Skin epidermis (tissue), 12 donors: ENCODE measurements around the gene OR2H1.

Source experiments
- H3K27ac ChIP-seq, 21 experiments: fragments of 200-600 bp; sonication (generic) in 11 of 21; one replicate each; pipeline ENCODE4 v1.5.0; 2020; ENCODE audit warnings: mild to moderate bottlenecking in 3 of 21, inconsistent platforms in 2 of 21, moderate library complexity in 2 of 21
- H3K4me3 ChIP-seq, 7 experiments: fragments of 200-600 bp; sonication (generic) in 2 of 7; one replicate each; pipeline ENCODE4 v1.5.0; 2020; ENCODE audit warnings: inconsistent platforms in 2 of 7, mild to moderate bottlenecking in 2 of 7, moderate library complexity in 1 of 7

Gene OR2H1

DNA sequence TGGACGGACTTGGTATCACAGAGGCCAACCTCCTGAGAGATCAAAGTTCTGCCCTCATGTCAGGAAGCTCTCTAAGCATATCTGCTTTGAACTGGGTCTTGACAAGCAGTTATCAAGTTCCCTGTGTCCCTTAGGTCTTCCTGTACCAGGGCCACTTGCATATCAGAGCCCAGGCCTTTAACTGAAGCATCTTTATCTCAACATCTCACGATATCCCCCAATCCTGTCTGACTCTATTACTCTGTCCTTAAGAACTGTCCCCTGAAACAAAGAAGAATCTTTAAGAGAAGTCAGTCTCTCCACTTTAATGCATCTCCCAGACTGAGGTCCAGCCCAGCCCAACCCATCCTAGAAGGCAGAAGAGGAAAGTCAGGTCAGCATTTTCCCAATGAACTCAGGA lies 22.6 kb downstream of the OR2H1 start:
- Histone ChIP-seq H3K4me3 (no peak overlapping the region), H3K27ac (no peak overlapping the region)

DNA sequence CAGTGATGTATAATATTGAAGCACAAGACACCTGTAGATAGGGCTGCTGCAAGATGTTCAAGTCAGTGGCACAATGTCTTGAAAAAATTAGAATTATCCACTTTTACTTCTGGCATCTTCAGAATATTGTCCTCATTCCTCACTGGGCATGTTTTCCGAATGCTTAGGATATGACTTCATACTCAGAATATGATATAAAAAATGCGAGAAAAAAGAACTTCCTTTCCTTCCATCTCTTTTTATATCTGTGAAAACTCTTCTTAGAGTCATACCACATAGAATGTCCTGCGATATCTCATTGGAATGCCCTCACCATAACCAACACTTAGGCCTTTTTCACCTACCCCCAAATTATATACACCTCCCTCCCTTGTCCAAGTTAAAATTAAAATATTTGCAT lies 26.2 kb downstream of the OR2H1 start:
- H3K4me3 ChIP-seq: no peak overlapping the region
- no peak overlapping the region for H3K27ac ChIP-seq

DNA sequence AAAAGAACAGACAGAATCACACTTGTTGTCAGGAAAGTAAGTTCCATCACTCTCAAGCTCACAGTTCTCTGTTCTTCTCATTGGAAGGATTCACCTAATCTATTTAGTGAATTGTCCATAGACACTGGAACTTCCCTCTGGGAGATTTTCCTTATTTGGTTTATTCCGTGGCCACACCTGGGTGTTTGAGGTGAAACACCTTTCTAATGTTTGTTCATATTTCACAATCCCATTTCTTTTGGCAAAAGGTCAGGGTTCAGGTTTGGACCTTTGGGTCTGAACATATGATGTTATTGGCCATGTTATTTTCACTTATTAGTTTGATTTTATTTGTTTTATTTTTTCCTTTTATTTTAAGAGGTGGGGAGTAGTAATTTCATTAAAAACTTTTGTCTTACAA lies 26.8 kb downstream of the OR2H1 start:
- no peak overlapping the region for H3K4me3 ChIP-seq
- H3K27ac ChIP-seq: no peak overlapping the region

DNA sequence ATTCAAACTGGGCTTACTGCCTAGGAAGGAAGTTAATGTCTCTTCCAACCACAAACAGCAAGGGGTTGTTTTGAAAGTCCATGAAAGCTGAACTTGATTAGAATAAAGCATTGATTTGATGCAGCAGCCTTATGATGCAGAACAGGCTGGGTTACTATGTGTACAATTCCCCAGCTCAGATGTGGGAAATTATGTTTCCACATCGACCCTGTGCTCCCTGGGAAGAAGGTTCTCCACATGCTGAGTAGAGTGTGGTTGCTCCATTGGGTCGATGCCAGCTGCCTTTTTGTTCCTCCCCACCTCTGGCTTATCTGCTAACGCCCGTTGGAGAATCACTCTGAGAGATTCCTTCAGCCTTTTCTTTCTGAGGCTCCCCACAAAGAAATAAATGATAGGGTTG lies 29.6 kb downstream of the OR2H1 start:
- Histone ChIP-seq H3K4me3 (no peak overlapping the region), H3K27ac (no peak overlapping the region)

DNA sequence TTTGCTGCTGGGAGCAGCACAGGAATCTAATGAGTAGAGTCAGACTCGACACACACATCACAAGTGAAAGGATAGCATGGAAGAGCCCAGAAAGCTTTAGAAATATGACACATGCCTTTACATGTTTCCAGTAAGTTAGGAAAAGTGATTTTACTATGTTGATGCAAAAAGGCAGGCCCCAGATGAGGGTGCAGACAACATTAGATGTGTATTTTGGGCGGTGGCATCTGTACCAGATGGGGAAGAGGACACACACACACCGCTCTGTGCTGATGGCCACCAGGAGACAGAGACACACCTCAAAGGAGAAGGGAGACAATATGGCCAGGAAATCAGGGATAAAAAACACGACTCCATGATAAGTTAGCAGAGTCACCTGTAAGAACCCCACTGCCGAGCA lies 30.2 kb downstream of the OR2H1 start:
- Histone ChIP-seq H3K27ac (no peak overlapping the region), H3K4me3 (no peak overlapping the region)

DNA sequence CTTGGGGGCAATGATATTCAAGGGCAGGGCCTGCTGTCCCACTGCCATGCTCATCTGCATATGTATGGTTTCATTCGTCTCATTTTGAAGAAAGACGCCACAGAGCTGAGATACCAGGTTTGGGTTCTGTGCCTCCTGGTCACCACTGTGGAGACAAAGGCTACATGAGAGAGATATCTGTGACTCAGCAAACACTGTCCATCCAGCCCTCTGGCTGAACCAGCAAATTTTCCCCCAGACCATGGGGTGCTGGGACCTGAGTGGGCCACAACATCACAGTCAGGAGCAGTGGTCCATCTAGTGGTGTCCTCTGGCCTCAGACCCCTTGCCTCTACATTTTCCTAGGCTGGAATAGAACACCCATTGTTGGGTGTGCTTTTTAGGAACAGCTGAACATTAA lies 30.7 kb downstream of the OR2H1 start, which contains the start of gene MAS1L:
TSS of gene MAS1L (minus strand) at position 297 of the 400 bp plus-strand sequence. CDS start at position 243, 54 bp downstream.
- Histone ChIP-seq H3K4me3 (no peak within 1 kb of the TSS), H3K27ac (no peak within 1 kb of the TSS)

DNA sequence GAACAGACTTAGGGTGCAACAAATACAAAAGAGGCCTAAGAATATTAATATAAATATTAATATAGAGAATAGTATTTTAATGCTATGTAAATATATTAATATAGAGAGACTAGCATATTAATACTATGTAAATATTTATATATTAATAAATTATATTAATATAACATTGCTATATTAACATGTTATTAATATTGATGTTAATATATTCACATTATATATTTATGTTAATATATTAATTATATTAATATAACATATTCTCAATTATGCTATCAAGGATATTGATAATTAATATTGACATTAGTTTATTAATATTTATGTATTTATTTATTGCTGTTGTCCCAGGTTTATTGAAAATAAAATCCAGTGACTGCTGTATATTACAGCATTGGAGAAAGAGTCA lies 31.9 kb downstream of the OR2H1 start:
- H3K4me3 ChIP-seq: no peak overlapping the region
- H3K27ac ChIP-seq: no peak overlapping the region

DNA sequence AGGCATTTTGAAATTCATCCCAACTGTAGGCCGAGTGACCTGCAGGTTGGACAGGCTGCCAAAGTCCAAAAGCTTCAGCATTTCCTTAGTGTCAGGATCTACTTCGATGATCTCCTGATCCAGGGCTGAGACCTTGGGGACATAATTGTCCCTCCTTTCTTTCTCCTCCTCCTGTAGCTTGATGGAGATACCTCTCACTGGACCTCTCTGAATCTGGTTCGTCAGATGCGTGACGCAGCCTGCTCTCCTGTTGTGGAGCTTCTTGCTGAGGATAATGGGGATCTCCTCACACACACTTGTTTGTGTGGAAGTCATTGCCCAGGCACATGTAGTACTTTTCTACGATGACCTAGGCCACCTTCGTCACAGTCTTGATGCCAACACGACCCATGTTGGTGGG lies 32.3 kb downstream of the OR2H1 start:
- Histone ChIP-seq H3K4me3 (no peak overlapping the region), H3K27ac (no peak overlapping the region)

DNA sequence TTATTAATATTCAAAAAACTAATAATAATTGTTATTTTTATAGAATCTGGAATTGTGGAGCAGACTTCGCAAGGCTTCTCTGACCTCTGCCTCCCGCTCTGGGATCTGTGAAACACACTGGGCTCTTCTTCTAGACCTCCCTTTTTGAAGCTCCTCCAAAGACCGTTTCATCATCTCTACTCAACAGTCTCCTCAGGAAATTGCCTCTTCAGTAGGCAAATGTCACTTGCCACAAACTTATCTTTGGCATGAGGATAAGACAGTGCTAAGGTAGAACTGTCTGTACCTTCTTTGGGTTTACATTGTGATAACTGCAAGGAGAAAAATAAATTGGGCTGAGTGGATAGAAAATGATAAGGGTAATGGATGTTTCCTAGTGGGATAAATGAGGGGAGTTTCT lies 33.1 kb downstream of the OR2H1 start:
- no peak overlapping the region for H3K27ac ChIP-seq
- no peak overlapping the region for H3K4me3 ChIP-seq

DNA sequence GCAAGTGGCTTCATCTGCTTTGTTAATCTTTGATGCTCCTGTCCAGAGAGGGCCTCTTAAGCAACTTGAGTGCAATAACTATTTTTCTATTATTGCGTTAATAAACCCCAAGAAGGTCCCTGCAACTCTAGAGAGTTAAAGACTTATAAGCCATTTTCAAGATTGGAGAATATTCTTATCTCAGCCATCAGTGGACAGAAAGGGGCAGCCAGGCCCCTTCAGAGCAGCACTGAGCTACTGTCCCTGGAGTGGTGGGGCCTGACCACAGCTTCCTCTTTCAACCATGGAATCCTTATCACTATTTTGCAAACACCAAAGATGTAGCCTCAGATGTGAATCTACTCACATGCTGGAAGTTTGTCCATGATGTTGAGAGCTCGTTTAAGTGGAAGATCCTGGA lies 33.6 kb downstream of the OR2H1 start:
- no peak overlapping the region for H3K27ac ChIP-seq

DNA sequence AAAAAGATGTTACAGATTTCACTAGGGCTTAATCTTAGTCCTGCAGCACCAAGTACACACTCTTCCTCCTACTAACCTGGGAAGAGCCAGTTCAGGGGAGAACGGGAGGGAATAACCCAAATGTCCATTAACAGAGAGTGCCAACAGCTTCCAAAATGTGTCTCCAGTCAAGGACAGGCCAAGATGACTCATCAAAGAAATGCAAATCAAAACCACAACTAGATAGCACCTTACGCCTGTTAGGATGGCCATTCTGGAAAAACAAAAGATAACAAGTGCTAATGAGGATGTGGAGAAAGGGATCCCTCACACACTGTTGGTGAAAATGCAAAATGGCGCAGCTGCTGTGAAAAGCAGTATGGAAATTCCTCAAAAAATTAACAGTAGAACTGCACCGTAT lies 34.6 kb downstream of the OR2H1 start:
- Histone ChIP-seq H3K4me3 (no peak overlapping the region), H3K27ac (no peak overlapping the region)

More for the DNA sequence above, 33.6 kb downstream of the OR2H1 start:
- no peak overlapping the region for H3K4me3 ChIP-seq

DNA sequence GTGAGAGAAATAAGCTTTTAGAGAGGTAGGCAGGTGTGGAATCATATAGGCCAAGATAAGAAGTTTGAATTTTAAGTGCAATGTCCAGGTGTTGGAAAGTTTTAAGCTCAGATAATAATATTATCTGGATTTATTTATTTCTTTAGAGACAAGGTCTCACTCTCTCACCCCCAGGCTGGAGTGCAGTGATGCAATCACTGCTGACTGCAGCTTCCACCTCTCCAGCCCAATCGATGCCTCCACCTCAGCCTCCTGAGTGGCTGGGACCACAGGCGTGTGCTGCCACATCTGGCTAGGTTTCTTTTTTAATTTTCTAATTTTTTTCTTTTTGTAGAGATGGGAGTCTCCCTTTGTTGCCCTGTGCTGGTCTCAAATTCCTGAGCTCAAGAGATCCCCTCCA lies 36.3 kb downstream of the OR2H1 start:
- no peak overlapping the region for H3K4me3 ChIP-seq
- no peak overlapping the region for H3K27ac ChIP-seq

DNA sequence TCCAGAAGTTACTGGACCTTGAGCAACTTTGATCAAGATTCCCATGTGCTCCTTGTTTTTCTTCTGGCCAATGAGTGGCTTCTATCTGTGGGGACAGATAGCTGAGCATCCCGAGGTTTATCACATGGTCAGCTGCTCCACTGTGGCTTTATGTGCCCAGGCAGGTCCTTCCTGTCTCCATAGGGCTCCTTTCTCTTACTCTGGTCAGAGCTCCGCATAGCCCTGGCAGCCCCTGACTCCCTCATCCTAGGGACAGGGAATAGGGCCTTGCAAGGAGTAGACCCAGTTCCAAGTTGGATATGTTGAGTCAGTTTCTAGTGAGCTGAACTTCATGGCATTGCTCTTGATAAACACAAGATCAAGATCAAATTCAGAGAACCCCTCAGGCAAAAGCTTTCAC lies 37.2 kb downstream of the OR2H1 start:
- H3K27ac ChIP-seq: no peak overlapping the region
- no peak overlapping the region for H3K4me3 ChIP-seq

DNA sequence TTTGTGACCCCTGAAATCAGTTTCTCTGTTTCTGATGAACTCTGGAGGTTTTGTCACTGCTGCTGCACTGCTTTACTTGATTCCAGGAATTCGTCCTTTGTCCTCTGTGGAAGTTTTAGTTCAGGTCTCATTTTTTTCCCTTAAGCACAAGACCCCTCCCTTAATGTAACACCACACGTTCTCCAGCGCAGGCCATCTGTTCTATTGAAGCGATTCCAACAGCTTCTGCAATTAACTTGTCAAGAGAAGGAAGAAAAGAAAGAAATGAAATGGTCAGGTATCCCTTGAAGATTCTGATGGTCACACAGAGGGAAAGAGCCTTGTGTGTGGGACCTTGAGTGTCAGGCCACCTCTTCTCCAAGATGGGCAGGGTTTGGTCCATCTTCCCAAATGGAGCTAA lies 38.6 kb downstream of the OR2H1 start:
- no peak overlapping the region for H3K4me3 ChIP-seq
- H3K27ac ChIP-seq: no peak overlapping the region

DNA sequence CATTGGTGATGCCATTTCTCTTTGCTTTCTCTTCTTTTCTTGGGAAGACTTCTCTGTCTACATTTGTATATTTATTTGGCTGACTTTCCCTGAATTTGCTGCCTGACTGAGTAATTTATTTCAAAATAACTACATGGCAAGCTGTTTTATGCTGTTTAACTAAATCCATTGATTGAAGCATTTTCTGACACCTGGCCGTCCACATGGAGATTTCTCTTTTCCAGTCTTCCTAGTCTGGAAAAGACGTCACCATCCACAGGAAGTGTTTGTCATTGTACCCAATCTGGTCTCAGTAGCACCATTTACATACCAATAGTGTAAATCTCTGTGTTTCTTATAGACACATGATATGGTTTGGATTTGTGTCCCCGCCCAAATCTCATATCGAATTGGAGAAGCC lies 40.0 kb downstream of the OR2H1 start:
- Histone ChIP-seq H3K4me3 (no peak overlapping the region), H3K27ac (no peak overlapping the region)

DNA sequence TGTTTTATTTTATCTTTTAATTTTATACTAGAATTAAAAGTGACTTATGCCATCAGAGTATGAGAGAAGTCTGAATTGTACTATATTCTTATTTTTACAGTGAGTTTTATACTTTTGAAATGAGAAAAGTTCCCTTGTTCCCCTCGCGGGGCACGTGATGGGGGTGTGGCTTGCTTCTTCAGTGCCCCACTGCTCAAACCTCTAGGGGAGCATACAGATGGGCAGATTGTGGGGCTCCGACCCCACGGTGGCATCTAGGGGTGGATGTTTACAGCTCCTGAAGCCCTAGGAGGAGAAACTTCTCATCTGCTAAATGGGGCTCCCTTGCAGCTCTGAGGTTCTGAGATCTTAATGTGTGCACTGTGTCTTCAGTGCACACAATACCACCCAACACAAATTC lies 42.7 kb downstream of the OR2H1 start:
- no peak overlapping the region for H3K27ac ChIP-seq

DNA sequence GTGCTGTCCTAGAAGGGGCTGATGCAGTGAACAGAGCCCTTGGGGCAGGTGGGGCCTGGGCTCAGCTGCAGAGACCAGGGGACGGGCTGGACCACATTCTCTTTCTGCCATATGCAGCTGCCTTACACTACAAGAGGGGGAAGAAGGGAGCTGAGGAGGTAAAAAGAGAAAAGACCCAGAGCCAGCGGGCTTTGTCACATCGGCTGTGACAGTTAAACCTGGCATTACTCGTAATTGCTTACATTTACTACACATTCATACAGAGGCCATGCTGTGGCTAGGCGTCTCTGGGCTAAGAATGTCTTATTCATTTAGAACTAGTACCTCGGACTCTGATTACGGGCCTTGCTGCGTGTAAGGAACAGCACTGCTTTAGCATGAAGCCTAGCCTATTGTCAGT lies 43.6 kb downstream of the OR2H1 start:
- H3K27ac ChIP-seq: no peak overlapping the region
- H3K4me3 ChIP-seq: no peak overlapping the region

More for the DNA sequence above, 42.7 kb downstream of the OR2H1 start:
- no peak overlapping the region for H3K4me3 ChIP-seq

DNA sequence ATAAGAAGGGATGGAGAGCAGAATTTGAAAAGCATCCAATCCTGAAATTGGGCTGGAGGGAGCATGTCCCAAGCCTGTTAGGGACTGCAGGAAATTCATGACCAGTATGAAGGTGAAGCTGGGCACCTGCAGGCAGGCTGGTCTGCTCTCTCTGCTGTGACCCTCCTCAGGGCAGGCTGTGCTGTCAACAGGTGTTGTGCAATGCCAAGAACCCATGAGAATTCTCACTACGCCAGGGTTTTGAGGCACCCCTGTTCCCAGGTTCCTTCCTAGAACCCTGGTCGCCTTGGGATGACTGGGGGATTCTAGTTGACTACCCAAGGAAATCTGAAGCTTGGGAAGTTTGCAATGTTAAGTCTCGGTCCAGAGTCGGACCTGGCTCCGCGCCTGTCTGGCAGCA lies 44.2 kb downstream of the OR2H1 start:
- Histone ChIP-seq H3K27ac (no peak overlapping the region), H3K4me3 (no peak overlapping the region)

DNA sequence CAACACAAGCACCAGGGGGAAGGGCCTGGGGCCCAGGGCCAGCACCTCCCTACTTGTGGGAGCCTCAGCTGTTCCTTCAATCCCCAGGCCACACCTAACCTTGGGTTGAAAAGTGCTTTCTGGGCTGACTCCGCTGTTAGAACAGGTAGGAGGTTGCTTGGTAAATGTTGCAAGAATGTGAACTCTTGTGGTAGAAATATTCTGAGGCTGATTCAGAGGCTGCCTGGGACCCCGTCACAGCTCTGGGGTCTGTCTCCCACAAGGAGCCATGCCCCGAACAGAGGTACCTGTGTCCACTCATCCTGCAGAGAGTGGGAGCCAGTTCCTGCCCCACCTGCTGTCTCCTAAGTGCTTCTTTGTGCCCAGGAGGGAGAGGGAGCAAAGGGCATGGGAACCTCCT lies 45.2 kb downstream of the OR2H1 start:
- H3K4me3 ChIP-seq: no peak overlapping the region
- H3K27ac ChIP-seq: no peak overlapping the region

DNA sequence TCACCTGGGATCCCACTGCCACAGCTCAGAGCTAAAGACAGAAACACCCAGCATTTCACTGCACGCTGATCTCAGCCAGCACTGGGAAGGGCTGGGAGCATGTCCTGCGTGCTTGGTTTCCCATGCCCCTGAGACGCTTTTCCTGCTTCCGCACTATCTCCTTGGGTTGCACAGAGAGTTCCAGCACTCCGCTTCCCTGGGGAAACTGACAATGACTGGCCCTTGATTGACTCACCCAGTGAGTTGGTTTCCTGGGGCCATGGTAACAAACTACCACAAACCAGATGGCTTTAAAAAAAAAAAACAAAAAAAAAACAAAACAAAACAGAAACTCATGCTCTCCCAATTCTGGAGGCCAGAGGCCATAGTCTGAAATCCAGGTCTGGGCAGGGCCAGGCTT lies 45.6 kb downstream of the OR2H1 start:
- Histone ChIP-seq H3K27ac (no peak overlapping the region), H3K4me3 (no peak overlapping the region)

DNA sequence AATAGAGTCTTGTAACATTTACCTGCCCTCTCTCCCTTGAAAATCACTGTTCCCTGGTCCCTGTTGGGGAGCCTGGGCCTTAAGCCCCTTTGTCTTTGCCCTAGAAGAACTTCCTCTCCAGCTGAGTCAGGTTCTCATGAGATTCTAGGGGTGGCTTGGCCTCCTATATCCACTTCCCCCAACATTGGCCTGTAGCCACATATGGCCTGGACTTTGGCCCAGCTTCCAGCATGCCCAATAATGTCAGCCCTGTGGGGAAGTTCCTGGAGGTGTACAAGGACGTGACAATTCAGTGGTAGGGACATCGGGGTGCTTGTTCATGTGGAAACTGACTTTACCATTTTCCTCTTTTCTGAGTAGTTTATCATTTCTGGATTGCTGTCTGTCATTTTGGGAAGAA lies 48.0 kb downstream of the OR2H1 start:
- H3K4me3 ChIP-seq: no peak overlapping the region
- H3K27ac ChIP-seq: no peak overlapping the region

DNA sequence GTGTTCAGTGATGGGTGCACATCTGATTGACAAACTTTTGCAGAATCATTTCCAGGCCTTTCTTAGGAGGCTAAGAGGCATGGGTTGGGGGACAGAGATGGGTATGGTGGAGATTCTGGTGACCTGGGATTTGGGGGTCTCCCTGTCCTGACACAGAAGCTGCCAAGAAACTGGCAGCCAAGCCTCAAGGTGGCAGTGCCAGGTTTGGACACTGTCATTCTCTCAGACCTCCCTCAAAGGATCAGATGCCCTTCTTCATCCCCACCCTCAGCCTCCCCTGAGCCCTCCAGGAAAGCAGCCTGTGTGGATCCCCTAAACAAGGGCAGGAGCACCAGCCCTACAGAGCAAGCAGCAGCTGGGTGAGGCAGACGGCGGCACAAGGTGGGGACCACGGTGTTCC lies 48.9 kb downstream of the OR2H1 start:
- H3K4me3 ChIP-seq: no peak overlapping the region
- no peak overlapping the region for H3K27ac ChIP-seq
